Right ventricle myocardium inferior (tissue), 1 donor: ENCODE results near the gene MFAP5. TPM values are rescaled to one million over a fixed set of nuclear protein-coding genes. Genes with fewer than 3 reads are reported as not detected.

Experiments used
- ATAC-seq: fragments of 200-7000 bp; cut with Tn5 transposase; one replicate; pipeline ENCODE4 v1.9.1; 2020; ENCODE audit warnings: mild to moderate bottlenecking, moderate library complexity
- DNase-seq: peaks from one replicate; pipeline ENCODE4 v3.0.0; 2021; ENCODE audit errors: missing footprints
- intact Hi-C: fragments of 100-400 bp; cut with DNase I; formaldehyde crosslinking; loops from one replicate; pipeline ENCODE4 v1.11.0; 2022
- total RNA-seq: library from RNA; stranded (reverse); fragmentation: NEBNext Ultra II Directional; extraction: Animal tissue kit (Norgen Biotek cat#: 25700); gene quantifications from one replicate; pipeline ENCODE4 v1.2.1, GENCODE V29; 2021
- donor health status: DM: no; HTN: yes; CAD: no; lungs with severe emphysema.

Gene MFAP5
- total RNA-seq, 1 donor from 2014 or later: 56.0 TPM

DNA sequence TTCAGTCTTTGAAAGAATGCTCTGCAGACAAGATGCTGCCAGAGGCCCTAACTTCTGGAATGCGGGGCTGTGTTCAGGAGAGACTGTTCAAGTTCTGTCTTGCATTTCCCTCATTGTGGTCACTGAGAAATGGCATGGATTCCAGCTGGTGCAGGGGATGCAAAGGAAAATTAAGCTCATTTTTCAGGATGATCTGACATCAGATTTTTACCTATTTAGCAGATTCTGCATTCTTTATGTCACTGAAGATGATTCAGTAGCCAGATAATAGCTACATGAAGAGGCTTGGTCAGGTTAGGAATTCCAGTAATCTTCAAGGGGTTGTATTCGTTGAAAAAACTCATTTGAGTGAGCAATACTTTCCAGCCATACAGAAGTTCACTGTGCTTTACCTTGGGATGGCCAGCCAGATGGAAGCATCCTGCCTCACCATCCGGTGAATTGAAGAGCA lies 16.1 kb upstream of the MFAP5 start:
- DNase-seq (no peak), ATAC-seq (no peak)
- intact Hi-C loops: loop anchor here (5.0 kb wide), 1 partner anchor 374 kb away; no protein-coding TSS in a partner anchor

DNA sequence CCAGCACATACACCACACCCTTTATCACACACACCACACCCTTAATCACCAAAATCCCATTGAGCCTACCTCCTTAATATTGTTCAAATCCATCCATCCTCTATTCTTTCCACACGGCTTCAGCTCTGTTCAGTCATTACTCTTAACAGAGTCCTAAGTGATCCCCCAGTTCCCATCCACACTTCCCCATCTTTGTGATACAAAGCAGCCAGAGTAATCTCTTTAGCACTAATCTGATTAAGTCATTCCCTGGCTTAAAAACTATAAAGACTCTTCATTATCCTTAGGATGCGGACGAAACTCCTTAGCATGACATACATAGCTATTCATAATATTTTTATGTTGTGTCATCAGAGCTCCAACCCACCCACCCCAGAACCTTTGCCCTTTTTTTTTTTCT lies 14.7 kb upstream of the MFAP5 start:
- no peak for ATAC-seq
- DNase-seq: no peak
- intact Hi-C loops: loop anchor here (5.0 kb wide), 1 partner anchor 375 kb away; no protein-coding TSS in a partner anchor

DNA sequence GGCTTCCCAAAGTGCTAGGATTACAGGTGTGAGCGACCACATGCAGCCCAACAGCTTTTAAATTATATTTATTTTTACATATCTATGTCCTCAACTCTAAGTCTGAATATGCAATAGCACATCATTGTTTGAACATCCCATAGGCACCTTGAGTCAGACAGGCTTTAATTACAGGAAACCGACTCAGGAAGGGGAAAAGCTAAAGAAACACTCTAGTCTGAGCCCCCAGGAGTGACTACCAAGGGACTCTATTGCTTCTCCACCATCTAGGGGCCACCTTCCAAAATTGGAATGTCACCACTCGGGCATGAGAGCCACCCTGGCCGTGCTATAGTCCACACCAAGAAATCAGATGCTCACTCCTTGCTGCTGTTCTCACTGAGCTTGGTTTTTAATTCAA lies 14.0 kb upstream of the MFAP5 start:
- intact Hi-C loops: loop anchor here (5.0 kb wide), 1 partner anchor 376 kb away; no protein-coding TSS in a partner anchor
- DNase-seq: no peak
- no peak for ATAC-seq

DNA sequence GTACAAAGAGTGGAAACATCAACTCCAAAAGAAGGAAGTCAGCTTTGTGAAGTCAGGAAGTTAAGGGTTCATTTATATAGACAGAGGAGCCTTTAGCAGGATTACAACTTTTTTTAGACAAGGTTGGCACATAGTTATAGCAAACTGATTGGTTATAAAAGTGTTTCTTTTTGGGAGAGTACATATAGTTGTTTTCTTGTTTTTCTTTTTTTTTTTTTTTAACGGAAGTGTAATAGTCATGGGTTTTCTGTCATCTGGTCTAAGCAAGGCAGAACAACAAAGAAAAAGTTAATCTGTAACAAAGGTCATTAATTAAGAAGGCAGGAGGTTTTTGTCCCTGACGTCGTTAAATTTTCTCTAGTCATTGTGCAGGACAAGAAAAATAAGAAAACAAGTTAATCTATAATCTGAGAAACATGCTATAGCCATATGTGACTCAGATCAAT lies 13.0 kb upstream of the MFAP5 start:
- intact Hi-C loops: loop anchor here (5.0 kb wide), 1 partner anchor 377 kb away; no protein-coding TSS in a partner anchor
- ATAC-seq: no peak

DNA sequence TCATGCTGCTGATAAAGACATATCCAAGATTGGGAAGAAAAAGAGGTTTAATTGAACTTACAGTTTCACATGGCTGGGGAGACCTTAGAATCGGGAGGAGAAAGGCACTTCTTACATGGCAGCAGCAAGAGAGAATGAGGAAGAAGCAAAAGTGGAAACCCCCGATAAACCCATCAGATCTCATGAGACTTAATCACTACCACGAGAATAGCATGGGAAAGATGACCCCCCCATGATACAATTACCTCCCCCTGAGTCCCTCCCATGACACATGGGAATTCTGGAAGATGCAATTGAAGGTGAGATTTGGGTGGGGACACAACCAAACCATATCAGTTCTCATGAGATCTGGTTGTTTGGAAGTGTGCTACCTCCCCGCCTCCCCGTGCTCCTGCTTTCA lies 9.8 kb upstream of the MFAP5 start:
- intact Hi-C loops: no loop called here
- no peak for ATAC-seq

More for the DNA sequence above, 13.0 kb upstream of the MFAP5 start:
- no peak for DNase-seq

DNA sequence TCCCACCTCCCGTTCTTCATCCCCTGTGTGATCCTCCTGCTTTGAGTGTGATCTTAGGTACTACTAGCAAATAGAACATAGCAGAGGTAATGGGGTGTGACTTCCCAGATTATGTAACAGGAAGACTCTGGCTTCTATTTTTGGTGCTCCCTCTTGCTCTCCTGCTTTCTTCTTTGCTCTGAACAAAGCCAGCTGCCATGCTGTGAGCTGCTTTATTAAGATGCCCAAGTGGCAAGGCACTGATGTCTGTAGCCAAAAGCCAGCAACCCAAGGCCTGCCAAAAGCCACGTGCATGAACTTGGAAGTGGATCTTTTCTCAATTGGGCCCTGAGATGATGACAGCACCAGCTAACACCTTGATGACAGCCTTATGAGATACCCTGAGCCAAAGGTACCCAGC lies 5.8 kb upstream of the MFAP5 start:
- intact Hi-C loops: no loop called here
- no peak for DNase-seq
- ATAC-seq: no peak

More for the DNA sequence above, 9.8 kb upstream of the MFAP5 start:
- no peak for DNase-seq

DNA sequence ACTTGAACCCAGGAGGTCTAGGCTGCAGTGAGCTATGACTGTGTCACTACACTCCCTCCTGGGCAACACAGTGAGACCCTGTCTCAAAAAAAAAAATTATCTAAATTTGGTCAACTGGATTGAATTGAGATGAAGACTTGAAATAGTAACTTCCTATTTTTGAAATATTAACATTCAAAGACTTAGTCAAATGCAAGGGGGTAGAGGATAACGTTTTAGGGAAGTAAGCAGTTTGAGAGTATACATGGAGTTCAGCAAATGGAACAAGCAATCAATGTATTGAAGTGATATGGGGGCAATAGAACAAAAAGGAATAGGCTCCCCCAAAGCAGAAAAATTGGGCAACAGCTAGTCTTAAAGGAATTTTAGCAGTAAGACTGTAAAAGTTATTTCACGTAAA lies 4.6 kb upstream of the MFAP5 start:
- no peak for DNase-seq
- intact Hi-C loops: no loop called here
- ATAC-seq: no peak

DNA sequence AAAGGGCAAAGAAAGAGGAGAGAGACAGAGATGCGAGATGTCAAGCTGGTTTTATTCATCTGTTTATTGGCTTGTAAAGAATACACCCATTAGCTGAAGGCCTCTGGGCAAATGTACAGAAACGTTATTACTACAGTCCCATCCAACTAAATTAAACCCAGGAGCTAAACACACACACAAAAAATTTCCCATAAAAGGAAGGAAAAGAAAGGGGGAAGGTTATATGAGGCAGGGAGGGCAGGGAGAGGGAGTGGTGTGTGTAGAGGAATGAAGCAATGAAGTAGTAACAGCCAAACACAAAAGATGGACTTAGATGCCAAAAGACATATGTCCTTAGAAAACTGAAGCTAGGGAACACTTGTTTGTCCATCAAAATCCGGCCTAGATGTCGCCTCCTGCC lies 3.1 kb upstream of the MFAP5 start:
- DNase-seq (no peak), ATAC-seq (peak; percentile 20)
- intact Hi-C loops: no loop called here

DNA sequence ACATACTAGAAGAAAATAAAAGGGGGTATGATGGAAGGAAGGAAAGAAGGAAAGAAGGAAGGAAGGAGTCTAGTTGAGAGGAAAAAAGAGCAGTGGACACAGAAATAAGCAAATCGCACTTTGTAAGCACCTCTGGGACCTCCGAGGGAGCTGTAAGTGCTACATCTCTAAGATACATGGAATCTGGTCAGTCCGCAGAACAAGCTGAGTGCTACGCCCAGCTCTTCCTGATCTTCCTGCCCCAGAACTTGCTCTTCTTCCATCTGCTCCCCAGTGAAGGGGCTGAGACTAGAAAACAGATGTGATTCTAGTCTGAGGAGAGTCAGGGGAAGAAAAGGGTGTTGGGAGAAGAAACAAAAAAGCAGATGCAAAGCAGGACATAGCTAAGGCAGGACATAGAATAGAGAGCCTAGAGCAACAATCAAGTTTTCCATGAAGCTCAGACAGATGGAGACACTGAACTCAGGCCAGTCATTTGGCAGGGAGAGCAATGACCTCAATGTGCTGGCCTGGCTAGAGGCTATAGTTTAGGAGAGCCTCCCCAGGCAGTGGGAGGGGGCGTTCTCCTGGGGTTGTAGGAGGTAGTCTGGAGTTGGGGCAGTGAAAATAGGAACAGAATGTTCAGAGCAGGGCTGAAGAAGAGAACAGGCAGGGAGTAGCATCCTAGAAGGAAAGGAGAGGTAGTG lies 1.7 kb upstream of the MFAP5 start:
- peak; percentile 87 for DNase-seq
- intact Hi-C loops: no loop called here

DNA sequence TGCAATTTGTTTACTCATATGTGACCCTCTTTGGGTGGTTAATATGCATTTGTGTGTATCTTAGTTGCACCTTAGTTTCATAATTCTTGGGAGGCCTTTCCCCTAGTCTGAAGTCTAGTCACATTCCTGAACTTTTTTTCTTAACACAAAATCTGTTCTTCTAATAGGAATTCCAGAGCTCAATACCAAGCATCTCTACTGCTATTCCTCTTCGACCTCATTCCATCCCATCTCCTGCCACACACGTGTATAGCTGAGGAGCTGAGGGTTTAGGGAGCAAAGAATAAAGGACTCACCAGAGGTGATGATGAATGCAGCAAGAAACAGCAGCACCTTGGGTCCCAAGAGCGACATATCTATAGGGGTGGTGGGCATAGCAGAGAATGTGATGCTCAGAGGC lies 875 bp downstream of the MFAP5 start:
- intact Hi-C loops: no loop called here
- no peak for DNase-seq
- no peak for ATAC-seq

More for the DNA sequence above, 1.7 kb upstream of the MFAP5 start:
- ATAC-seq: peak; percentile 93

DNA sequence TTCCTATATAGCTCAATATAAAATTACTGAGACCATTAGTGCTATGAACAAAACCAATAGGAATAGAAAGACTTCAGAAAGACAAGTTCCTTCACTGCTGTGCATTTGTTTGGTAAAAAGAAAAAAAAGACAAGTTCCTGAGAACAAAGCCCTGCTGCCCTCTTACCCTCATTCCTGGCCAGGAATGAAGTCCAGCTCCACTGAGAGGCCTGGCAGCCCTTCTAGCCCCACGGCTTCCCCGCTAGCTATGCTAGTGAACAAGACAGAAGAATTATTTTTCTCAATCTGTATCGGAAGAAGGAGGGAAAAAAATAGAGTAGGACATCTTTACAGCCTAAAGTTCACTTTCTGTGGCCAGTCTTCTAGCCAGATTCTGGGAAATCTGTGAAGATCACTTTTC lies 1.6 kb downstream of the MFAP5 start:
- no peak for DNase-seq
- intact Hi-C loops: no loop called here
- no peak for ATAC-seq

DNA sequence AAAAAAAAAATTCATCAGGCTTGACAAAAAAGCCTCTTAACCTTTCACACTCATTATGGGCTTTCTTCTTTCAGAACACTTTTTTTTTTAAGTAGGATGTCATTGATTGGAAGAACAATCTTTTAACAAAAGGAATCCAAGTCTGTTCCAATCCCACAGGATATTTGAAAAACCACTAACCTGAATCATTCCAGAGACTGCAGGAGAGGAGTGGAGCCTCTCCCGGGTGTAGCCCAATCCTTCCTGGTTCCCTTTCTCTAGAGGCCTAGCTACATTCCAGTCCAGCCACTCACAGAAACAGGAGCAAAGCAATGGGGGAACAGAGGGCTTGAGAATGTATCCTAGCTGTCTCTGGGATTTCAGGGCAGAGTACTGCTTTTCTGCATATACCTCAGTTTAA lies 4.3 kb downstream of the MFAP5 start:
- ATAC-seq: no peak
- no peak for DNase-seq
- intact Hi-C loops: no loop called here

DNA sequence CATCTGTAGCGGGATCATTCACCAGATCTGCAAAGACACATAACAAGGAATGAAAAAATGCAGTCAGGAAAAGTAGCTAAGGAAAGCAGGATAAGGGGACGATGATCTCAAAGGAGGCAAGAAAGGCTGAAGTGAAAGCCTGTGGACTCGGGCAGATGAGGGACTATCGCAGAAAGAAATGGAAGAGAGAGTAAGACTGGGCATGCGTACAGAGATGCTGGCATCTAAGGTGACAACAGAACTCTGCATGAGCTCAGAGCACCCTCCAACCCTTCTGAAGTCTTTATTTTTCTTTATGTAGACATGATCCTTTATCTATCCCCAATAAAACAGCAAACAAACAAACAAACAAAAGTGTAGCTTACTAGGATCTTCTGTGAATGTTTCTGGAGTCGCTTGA lies 7.2 kb downstream of the MFAP5 start:
- intact Hi-C loops: no loop called here
- ATAC-seq (no peak), DNase-seq (no peak)

DNA sequence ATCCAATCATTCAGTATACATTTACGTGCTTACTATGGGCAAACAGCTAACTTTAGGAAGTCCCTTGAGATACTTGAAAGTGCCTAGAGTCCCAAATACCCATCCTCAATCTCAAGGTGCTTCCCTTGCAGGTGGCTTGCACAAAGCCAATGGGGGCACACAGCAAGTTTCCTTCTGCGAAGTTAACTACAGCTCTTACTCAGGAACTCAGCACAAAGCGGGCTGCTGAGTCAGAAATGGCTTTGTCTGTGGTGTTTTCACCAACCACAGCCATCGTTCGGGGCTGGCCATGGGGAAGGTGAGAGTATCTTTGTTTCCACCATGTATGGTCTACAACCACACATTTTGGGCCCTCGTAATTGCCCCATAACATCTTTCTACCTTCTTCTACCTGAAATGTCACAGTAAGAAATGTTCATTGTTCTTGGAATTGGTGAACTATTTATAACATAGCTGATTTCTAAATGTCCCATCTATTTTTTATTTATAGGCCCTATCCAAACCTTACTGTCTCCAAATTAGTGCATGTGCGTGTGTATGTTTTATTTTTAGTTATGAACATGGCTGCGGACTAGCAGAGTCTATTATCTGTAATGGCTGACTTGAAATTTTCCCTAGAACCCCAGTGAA lies 13.9 kb downstream of the MFAP5 start:
- intact Hi-C loops: no loop called here

DNA sequence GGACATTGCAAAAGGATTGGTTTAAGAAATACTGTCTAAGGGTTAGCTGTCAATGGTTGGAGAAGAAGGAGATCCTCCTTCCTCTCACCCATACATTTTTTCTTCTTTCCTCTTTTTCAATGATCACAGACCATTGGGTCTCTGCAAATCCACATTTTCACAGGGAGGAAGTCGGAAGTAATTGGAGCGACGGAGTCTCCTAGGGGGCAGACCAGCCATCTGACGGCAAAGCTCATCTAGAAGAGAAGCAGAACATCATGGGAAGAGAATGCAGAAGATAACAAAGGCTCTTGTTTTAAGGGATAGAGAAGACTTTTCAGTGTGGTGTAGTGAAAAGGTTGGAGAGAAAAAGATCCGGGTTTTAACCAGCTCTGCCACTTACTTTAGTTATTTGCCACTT lies 14.7 kb downstream of the MFAP5 start:
- no peak for ATAC-seq
- intact Hi-C loops: no loop called here
- DNase-seq: no peak

More for the DNA sequence above, 13.9 kb downstream of the MFAP5 start:
- ATAC-seq (no peak), DNase-seq (no peak)

DNA sequence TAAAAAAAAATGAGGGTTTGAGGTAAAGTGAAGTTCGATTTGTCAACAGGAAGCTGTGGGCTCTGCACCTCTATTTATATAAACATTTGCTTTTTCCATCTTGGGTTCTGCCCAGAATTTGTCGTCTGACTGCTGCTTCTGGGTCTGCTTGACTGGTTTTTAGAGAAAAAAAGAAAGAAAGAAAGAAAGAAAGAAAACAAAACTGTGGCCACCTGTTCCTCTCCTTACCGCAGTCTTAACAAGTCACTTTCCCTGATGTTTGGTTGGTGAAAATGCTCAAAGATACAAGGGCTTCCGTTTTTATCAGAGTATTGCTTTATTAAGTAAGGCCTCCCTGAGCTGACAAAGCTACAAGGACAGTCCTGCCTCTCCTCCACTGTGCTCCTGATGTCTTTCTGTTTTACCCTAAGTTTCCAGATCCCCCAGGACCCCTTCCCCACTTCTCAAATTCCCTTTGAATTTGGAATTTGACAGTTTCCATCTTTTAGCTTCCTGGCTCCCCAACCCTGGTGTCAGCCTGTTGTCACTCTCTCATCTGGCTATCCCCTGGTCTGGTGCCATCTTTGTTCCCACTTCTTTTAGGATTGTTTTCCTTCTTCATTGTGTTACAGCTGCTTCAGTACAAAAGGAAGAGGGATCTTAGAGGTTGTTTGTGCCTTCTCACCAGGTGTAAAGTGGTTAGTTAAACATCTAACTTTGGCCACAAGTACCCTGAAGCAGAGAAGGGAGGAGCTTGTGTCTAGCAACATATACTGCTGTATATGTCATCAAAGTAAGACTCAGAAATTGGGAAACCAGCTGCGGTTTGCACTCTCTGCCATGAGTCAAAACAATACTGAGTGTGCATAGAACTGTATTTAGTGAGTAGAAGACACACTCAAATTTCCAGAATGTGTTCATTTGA lies 18.0 kb downstream of the MFAP5 start:
- intact Hi-C loops: no loop called here
- ATAC-seq (no peak), DNase-seq (no peak)

DNA sequence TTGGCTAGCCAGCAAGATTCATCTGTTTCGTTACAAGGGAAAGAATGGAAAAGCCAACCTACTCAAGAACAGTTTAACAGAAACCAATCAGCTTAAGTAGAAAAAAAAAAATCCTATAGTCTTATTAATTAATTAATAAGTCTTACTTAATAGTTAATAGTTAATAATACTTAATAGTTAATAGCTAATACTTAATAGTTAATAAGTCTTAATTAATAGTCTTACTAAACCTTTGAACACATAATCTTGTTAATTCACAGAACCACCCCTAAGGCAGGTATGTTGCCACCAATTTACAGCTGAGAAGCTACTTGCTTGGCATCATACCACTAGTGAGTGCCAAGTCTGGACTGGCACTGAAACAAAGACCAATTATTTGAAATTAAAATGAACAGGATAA lies 19.9 kb downstream of the MFAP5 start:
- no peak for ATAC-seq

DNA sequence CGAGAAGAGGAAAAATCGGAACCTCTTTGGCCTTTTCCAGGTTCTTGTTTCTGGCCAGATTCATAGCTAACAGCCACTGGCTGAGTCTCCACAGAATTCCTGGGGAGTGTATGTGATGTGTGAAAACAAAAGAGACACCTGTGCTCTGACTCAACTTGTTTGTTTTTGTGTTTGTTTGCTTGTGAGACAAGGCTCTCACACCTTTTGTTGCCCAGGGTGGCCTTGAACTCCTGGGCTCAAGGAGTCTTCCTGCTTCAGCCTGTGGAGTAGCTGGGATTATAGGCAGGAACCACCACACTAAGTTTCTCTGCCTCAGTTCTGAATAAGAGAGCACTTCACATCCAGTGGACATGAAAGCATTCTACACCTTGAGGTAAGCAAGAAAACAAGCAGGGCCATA lies 22.7 kb downstream of the MFAP5 start:
- DNase-seq (no peak), ATAC-seq (no peak)
- intact Hi-C loops: no loop called here

More for the DNA sequence above, 19.9 kb downstream of the MFAP5 start:
- no peak for DNase-seq
- intact Hi-C loops: no loop called here

DNA sequence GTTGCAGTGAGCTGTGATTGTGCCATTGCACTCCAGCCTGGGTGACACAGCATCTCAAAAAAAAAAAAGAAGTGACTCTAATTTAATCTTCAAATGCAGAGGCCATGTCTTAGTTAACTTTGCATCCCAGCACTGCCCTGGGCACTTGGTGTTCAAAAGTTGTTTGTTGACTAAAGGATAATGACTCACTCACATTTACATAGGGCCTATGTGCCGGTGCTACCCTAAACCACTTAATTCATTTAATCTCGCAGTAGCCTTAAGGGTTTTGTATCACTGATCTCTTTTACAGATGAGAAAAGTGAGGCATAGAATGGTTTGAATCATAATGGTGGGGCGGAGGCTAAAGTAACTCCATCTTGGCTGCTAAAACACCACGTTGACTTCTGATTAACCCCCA lies 23.7 kb downstream of the MFAP5 start:
- DNase-seq (no peak), ATAC-seq (no peak)
- intact Hi-C loops: no loop called here
